Superior temporal gyrus (tissue), 1 donor: Measurements from ENCODE around the gene THBS2.
"Not testable (repeated sequence)": the region's sequence is repeated elsewhere in the genome, so short reads cannot be mapped to it uniquely, and the experiment has no call there.

Experiments
- DNase-seq: peaks from one replicate; pipeline ENCODE4 v3.0.0-alpha.2; 2016; ENCODE audit errors: extremely low spot score

THBS2 gene

GRCh38 chr6:169253337-169254238 is at the start of gene THBS2:
TSS of gene THBS2 (minus strand) at chr6:169253846. CDS start at chr6:169250784, 3,062 bp downstream.
- DNase-seq = peak; percentile 55

- no peak for DNase-seq
Measured at GRCh38 chr6:169302716-169303115, 49.1 kb upstream of the THBS2 start.

GRCh38 chr6:169302255-169302654 is 48.6 kb upstream of the THBS2 start:
- DNase-seq = no peak

- DNase-seq = no peak
Measured at GRCh38 chr6:169300916-169301315, 47.3 kb upstream of the THBS2 start.

GRCh38 chr6:169298626-169299025 is 45.0 kb upstream of the THBS2 start:
- DNase-seq = not testable (repeated sequence)

GRCh38 chr6:169296622-169297021 is 43.0 kb upstream of the THBS2 start:
- no peak for DNase-seq

- no peak for DNase-seq
Measured at GRCh38 chr6:169296170-169296569, 42.5 kb upstream of the THBS2 start.

- no peak for DNase-seq
Measured at GRCh38 chr6:169293196-169293595, 39.5 kb upstream of the THBS2 start.

- no peak for DNase-seq
Measured at GRCh38 chr6:169292338-169293124, 38.9 kb upstream of the THBS2 start.

GRCh38 chr6:169291646-169292337 is 38.1 kb upstream of the THBS2 start:
- DNase-seq = no peak

GRCh38 chr6:169291148-169291547 is 37.5 kb upstream of the THBS2 start:
- no peak for DNase-seq

- no peak for DNase-seq
Measured at GRCh38 chr6:169289619-169290339, 36.1 kb upstream of the THBS2 start.

- DNase-seq = no peak
Measured at GRCh38 chr6:169289257-169289618, 35.6 kb upstream of the THBS2 start.

- DNase-seq = no peak
Measured at GRCh38 chr6:169288591-169288990, 34.9 kb upstream of the THBS2 start.

- no peak for DNase-seq
Measured at GRCh38 chr6:169287675-169288074, 34.0 kb upstream of the THBS2 start.

GRCh38 chr6:169286961-169287360 is 33.3 kb upstream of the THBS2 start:
- no peak for DNase-seq

- DNase-seq = no peak
Measured at GRCh38 chr6:169285165-169285564, 31.5 kb upstream of the THBS2 start.

GRCh38 chr6:169283924-169284323 is 30.3 kb upstream of the THBS2 start:
- DNase-seq = no peak

GRCh38 chr6:169282043-169282442 is 28.4 kb upstream of the THBS2 start:
- no peak for DNase-seq

- DNase-seq = no peak
Measured at GRCh38 chr6:169277619-169278018, 24.0 kb upstream of the THBS2 start.

- DNase-seq = no peak
Measured at GRCh38 chr6:169274781-169275180, 21.1 kb upstream of the THBS2 start.

GRCh38 chr6:169273511-169273910 is 19.9 kb upstream of the THBS2 start:
- DNase-seq = no peak
